ENCODE results near the gene CTLA4.
"Not testable (repeated sequence)": the region's sequence is repeated elsewhere in the genome, so short reads cannot be mapped to it uniquely, and the experiment has no call there.

The CTLA4 gene

GRCh38 chr2:203858176-203858575, 9.4 kb upstream of the CTLA4 start:
- no peak for DNase-seq

GRCh38 chr2:203859030-203859789, 8.4 kb upstream of the CTLA4 start:
- DNase-seq: no peak

DNA sequence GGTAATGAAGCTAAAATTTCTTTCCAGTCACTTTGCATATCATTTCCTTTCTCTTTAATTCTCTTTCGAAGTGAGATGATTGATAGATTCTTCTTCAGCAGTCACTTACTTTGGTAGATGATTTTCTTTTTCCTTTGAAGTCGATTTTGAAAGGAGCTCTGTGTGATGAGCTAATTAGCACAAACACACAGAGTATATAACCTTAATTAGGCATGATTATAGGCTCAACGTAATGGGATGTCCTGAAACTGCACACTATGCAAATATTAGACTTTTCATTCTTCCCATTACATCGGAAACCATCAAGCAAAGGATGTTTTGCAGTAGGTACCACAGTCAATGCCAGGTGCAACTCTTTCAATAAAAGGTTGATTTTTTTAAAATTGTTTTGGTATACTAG, 6.4 kb upstream of the CTLA4 start:
- DNase-seq: no peak

- no peak for DNase-seq
Observed at GRCh38 chr2:203861607-203862006, 6.0 kb upstream of the CTLA4 start.

DNA sequence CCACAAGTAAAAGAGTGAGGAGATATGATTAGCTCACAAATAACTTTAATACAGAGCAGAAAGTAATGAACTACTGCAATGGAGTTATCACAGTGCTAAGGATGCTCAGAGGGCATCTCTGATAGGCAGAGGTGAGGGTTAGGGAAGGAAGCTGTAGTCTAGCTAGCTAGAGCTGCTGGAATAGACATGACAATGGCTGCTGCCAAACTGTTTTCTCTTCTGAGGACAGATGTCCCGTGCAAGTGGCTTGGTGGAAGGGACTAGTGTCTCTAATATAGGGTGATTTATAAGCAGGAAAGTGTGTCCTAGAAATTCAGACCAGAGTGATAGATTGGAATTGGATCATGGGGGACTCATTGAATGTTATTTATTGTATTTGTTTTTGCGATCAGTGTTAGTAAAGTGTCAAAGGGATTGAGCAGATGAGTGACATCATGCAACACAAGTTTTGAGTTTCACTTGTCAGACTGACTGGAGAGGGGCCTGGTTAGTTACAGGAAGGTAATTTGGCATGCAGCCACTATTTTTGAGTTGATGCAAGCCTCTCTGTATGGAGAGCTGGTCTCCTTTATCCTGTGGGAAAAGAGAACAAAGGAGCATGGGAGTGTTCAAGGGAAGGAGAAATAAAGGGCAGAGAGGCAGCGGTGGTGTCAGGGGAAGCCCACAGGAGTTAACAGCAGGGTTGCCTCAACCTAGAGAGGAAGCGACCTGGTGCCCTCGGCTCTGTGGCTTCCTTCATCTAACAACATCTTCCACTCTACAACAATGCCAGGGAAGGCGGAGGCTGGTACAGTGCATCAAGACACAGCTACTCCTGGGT, 1.9 kb downstream of the CTLA4 start:
- no peak for DNase-seq

- DNase-seq: no peak
Observed at GRCh38 chr2:203870481-203870880, 2.9 kb downstream of the CTLA4 start.

DNA sequence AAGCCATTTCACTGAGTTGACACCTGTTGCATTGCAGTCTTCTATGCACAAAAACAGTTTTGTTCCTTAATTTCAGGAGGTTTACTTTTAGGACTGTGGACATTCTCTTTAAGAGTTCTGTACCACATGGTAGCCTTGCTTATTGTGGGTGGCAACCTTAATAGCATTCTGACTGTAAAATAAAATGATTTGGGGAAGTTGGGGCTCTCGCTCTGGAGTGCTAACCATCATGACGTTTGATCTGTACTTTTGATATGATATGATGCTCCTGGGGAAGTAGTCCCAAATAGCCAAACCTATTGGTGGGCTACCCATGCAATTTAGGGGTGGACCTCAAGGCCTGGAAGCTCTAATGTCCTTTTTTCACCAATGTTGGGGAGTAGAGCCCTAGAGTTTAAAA, 3.4 kb downstream of the CTLA4 start:
- DNase-seq: no peak

GRCh38 chr2:203871371-203871983, 3.9 kb downstream of the CTLA4 start:
- no peak for DNase-seq

- no peak for DNase-seq
Observed at GRCh38 chr2:203873461-203873860, 5.9 kb downstream of the CTLA4 start.

- DNase-seq: no peak
Observed at GRCh38 chr2:203873921-203874631, 6.5 kb downstream of the CTLA4 start.

DNA sequence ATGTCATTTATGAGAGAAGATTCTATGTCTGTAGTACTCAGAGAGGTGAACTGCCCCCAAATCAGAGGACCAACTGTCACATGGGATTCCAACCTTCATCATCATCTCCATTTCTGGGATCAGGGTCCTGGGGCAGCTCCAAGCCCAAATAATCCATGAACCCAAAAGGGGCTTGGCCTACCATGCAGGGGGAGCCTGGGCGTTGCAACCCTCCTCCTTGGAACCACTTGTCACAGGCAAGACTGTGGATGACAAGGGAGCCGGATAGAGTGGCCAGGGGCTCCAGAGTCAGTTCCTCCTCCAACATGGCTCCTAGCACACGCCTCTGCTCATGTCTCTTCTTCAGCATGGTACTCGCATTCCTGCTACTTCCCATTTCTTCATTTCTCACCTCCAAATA, 7.9 kb downstream of the CTLA4 start:
- DNase-seq: no peak

- DNase-seq: no peak
Observed at GRCh38 chr2:203876328-203876727, 8.8 kb downstream of the CTLA4 start.

GRCh38 chr2:203878063-203878462, 10.5 kb downstream of the CTLA4 start:
- no peak for DNase-seq

DNA sequence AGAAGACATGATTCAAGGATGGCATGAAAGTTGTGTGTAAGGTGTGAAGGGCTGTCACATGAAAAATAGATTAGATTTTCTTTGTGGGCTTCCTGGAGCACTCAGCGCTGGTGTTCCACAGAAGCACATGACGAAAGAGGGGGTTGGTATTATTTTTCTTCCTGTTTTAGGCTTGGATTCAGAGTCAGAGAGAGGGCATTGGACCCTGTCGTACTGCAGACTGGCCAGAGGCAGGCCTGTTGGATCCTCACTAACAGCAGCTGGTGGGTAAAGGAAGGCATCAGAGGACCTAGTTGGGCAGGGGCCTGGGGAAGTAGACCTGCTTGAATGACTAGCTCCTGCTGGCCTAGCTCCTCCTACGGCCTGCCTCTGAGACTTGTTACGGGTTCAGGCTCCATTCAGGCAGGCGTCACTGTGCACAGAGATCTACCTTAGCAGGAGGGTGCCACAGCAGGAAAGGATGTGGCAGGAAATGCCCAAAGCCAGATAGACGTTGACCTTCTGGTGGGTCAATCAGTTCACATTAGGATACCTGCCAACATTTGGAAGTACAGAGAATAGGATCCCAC, 13.1 kb downstream of the CTLA4 start:
- DNase-seq: no peak

DNA sequence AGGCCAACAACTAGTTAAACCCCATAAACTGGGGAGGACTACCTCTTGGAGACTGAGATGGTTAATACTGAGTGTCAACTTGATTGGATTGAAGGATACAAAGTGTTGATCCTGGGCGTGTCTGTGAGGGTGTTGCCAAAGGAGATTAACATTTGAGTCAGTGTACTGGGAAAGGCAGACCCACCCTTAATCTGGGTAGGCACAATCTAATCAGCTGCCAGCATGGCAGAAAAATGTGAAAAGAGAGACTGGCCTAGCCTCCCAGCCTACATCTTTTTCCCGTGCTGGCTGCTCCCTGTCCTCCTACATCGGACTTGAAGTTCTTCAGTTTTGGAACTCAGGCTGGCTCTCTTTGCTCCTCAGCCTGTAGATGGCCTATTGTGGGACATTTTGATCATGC, 13.6 kb downstream of the CTLA4 start:
- DNase-seq: not testable (repeated sequence)

DNA sequence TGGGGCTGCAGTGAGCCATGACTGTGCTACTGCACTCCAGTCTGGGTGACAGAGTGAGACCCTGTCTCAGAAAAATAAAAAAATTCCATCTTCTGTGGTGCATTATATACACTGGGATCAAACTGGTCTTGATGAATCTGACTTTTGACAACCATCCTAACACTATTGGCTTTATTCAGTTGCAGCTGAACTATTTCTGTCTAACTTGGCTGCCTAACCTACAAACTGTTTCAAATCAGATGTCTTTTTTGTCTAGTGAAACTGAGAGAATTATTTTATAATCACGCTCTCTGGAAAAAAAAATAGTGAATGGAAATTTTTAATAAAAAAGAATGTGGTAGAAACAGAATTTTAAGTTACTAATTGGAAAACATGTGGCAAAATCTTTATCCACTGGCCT, 15.0 kb downstream of the CTLA4 start:
- DNase-seq: no peak

DNA sequence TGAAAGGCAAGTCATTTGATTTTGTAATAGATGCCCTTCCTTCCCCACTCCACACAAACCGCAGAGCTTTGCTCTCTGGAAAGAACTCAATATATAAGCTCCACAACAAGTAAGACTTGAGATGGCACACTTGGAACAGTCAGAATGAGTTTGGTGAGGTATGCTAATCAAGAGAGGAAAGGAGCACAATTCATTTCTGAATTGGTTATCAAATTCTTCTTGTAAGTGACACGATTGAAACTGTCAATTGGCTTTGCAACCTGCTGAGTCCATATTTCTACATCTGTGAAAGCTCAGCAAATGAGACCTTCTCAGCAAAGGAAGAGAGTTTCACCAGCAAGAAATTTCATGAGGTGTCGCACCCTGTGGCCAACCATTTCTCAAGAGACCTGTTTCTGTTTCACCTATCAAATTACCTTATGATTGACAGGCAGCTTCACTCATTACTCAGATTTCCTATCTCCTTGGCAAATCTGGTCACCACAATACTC, 19.1 kb downstream of the CTLA4 start:
- no peak for DNase-seq

DNA sequence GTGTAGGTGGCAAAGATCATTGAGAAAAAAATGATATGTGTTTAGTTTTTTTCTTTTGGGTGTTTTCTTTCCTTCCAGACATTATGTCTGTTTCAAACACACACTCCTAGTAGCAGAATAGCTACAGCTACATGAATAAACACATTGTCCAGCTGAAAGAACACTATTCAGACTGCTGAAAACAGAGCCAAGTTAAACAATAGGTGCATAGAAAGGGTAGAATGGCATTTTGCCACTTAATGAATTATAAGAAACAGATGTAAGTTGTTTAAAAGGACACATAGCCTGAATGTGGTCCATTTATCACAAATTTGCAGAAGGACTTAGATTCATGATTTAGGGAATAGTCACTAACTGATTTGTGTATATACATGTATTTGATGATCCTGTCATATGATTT, 20.1 kb downstream of the CTLA4 start:
- DNase-seq: no peak

DNA sequence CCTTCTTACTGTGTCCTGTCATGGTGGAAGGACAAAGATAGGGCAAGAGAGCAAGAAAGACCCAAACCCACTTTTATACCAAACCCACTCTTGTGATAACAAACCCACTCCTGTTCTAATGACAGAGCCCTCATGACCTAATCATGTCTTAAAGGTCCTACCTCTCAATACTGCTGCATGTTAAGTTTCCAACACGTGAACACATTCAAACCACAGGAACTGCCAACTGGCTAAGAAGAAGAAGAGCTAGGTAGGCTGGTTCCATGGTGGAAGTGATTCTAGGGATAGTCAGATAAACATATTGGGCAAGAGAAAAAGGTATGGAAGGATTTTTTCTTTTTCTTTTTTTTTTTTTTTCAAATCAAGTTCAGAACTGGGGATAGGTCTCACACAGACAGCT, 22.0 kb downstream of the CTLA4 start:
- DNase-seq: no peak

DNA sequence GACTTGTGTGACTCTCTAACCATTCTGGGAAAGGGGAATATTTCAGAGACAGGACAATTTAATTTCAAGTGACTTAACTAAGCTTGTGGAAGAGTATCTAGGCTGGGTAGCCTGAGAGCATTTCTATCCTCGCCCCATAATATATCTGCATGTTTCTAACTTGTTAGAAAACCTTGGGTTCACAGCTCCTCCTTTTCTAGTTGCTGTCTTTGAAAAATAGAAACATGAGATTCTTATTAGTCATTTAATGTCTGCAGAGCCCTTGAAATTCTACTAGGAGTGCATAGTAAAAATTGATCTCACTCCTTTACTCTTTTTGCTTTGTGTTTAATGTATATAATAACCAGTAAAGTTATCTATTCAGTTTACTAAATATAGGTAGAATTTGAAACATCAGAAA, 22.4 kb downstream of the CTLA4 start:
- DNase-seq: no peak

GRCh38 chr2:203890733-203891132, 23.2 kb downstream of the CTLA4 start:
- DNase-seq: no peak

- DNase-seq: no peak
Observed at GRCh38 chr2:203891474-203891873, 23.9 kb downstream of the CTLA4 start.

- no peak for DNase-seq
Observed at GRCh38 chr2:203892207-203892606, 24.6 kb downstream of the CTLA4 start.

All from NCI-H187 (cell line).